ENCODE results near the gene LDB3. TPM values are rescaled to one million over a fixed set of nuclear protein-coding genes. Genes with fewer than 3 reads are reported as not detected.
A peak's percentile ranks its signal among the peaks of the same experiment; 100 is the strongest.

Gene LDB3, protein sequence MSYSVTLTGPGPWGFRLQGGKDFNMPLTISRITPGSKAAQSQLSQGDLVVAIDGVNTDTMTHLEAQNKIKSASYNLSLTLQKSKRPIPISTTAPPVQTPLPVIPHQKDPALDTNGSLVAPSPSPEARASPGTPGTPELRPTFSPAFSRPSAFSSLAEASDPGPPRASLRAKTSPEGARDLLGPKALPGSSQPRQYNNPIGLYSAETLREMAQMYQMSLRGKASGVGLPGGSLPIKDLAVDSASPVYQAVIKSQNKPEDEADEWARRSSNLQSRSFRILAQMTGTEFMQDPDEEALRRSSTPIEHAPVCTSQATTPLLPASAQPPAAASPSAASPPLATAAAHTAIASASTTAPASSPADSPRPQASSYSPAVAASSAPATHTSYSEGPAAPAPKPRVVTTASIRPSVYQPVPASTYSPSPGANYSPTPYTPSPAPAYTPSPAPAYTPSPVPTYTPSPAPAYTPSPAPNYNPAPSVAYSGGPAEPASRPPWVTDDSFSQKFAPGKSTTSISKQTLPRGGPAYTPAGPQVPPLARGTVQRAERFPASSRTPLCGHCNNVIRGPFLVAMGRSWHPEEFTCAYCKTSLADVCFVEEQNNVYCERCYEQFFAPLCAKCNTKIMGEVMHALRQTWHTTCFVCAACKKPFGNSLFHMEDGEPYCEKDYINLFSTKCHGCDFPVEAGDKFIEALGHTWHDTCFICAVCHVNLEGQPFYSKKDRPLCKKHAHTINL
- 1 to 10 TPM; 2.7 to 3.6 TPM for total RNA-seq
- polyA plus RNA-seq (ENCODE audit: insufficient read depth, low read depth, low replicate concordance) = 20.3 TPM
- long read RNA-seq, donor 1 = 0 reads
- long read RNA-seq, donor 2 = 0 reads

DNA sequence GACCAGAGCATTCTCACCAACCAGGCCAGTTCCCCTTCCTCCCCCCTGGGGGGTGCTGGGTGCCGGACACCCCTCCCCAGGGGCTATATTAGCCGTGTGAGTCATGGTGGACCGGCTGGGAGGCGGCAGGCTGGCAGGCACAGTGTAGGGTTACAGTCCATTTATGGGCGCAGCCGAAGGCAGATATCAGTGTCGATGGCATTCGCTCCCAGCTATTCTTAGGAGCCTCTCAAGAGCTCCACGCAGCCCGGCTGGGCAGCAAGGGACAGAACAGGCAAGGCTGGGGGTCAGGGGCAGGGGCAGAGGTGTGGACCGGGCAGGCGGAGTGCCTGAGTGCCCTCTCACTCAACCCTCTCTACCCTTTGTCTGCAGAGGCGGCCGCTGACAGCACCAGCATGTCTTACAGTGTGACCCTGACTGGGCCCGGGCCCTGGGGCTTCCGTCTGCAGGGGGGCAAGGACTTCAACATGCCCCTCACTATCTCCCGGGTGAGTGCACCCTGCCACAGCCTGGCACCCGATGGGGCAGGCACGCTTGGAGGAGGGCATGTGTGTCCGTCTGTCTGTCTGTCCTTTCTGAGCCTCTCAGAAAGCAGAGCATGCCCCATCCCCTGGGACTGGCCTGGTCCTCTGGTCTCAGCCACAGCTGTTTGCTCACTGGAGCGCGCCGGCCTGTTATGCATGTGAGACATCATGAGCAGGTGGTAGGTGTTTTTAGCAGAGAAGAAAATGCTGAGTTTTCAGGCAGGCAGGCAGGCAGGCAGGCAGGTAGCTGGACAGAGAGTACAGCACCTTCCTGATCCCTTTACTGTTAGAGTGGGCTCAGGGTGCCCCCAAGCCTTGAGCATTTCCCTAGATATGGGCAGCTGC, at the start of gene LDB3:
Gene LDB3 (plus strand): TSS at position 215 of the 869 bp plus-strand sequence. CDS start 181 bp downstream, at position 396.
- H3K4me3 ChIP-seq = no peak within 1 kb of the TSS
- 60 to 76% methylated on average over 7 to 23 of the region's 23 CpGs for WGBS, 2 donors
- no peaks in the 10 kb centered on the region for H3K27me3 ChIP-seq
- intact Hi-C loops (cut with DNase I; ENCODE audit: low total_unique reads) = no loop called here
- no peaks in the 10 kb centered on the region for H3K9me3 ChIP-seq
- H3K36me3 ChIP-seq (ENCODE audit: low read depth, missing control alignments) = no peaks in the 10 kb centered on the region
- H3K4me1 ChIP-seq = peaks cover 62% of the 10 kb centered on the region
- no peak for DNase-seq
- TF ChIP-seq, protein P1, sequence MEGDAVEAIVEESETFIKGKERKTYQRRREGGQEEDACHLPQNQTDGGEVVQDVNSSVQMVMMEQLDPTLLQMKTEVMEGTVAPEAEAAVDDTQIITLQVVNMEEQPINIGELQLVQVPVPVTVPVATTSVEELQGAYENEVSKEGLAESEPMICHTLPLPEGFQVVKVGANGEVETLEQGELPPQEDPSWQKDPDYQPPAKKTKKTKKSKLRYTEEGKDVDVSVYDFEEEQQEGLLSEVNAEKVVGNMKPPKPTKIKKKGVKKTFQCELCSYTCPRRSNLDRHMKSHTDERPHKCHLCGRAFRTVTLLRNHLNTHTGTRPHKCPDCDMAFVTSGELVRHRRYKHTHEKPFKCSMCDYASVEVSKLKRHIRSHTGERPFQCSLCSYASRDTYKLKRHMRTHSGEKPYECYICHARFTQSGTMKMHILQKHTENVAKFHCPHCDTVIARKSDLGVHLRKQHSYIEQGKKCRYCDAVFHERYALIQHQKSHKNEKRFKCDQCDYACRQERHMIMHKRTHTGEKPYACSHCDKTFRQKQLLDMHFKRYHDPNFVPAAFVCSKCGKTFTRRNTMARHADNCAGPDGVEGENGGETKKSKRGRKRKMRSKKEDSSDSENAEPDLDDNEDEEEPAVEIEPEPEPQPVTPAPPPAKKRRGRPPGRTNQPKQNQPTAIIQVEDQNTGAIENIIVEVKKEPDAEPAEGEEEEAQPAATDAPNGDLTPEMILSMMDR (IDR thresholded peaks at IDR 0.05) = no peak
- TF ChIP-seq POLR2A (IDR thresholded peaks at IDR 0.05) = no peak
- peak within 1 kb of the TSS; percentile 31 to 36 for H3K27ac ChIP-seq

DNA sequence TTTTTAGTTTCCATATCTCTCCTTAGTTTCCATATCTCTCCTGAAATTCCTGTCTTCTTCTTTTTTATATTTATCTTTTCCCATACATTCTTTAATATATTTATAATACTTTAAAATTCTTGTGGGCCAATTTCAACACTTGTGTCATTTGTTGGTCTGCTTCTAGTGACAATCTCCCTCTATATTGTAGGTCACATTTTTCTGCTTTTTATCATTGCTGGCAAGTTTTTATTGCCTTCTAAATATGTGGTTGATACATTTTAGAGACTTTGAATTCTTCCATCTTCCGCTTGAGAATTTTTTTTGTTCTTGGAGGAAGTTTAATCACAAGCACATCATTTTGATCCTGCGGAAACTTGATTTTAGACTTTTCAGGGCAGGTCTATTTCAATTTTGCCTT, 40.0 kb upstream of the LDB3 start:
- H3K9me3 ChIP-seq = no peaks in the 10 kb centered on the region
- H3K27ac ChIP-seq = no peak overlapping the region
- no peak for TF ChIP-seq POLR2A (IDR thresholded peaks at IDR 0.05)
- TF ChIP-seq, protein P1 (IDR thresholded peaks at IDR 0.05) = no peak
- H3K4me3 ChIP-seq = no peak overlapping the region
- no peak for DNase-seq
- 81 to 86% methylated on average over 2 of the region's 2 CpGs for WGBS, 2 donors
- no peaks in the 10 kb centered on the region for H3K27me3 ChIP-seq
- intact Hi-C loops (cut with DNase I; ENCODE audit: low total_unique reads) = no loop called here
- peaks cover 3% of the 10 kb centered on the region for H3K4me1 ChIP-seq
- H3K36me3 ChIP-seq (ENCODE audit: low read depth, missing control alignments) = no peaks in the 10 kb centered on the region

DNA sequence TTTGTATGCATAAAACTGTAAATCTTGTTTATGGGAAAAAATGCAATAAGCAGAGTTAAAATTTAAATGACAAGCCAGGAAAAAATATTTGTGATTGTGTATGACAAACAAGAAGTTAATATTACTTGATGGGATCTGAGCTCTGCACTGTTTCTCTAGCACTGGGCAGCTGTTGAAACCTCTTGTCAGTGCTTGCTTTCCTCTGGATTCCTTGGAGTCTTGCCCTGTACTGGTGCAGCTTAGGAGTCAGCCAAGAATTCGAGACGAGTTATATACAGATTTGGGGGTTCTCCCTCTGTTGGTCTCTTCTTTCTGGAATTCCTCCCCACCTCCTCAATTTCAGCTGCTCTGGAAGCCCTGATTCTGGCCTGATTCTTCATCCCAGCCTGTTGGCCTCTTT, 38.2 kb upstream of the LDB3 start:
- Histone ChIP-seq H3K4me1 (peaks cover 3% of the 10 kb centered on the region), H3K27me3 (no peaks in the 10 kb centered on the region), H3K9me3 (no peaks in the 10 kb centered on the region), H3K36me3 (ENCODE audit: low read depth, missing control alignments) (no peaks in the 10 kb centered on the region), H3K4me3 (no peak overlapping the region), H3K27ac (no peak overlapping the region)
- DNase-seq = no peak
- WGBS, 2 donors = 19 to 26% methylated on average over 2 of the region's 2 CpGs
- intact Hi-C loops (cut with DNase I; ENCODE audit: low total_unique reads) = no loop called here
- TF ChIP-seq, protein P1 (IDR thresholded peaks at IDR 0.05) = no peak
- no peak for TF ChIP-seq POLR2A (IDR thresholded peaks at IDR 0.05)

DNA sequence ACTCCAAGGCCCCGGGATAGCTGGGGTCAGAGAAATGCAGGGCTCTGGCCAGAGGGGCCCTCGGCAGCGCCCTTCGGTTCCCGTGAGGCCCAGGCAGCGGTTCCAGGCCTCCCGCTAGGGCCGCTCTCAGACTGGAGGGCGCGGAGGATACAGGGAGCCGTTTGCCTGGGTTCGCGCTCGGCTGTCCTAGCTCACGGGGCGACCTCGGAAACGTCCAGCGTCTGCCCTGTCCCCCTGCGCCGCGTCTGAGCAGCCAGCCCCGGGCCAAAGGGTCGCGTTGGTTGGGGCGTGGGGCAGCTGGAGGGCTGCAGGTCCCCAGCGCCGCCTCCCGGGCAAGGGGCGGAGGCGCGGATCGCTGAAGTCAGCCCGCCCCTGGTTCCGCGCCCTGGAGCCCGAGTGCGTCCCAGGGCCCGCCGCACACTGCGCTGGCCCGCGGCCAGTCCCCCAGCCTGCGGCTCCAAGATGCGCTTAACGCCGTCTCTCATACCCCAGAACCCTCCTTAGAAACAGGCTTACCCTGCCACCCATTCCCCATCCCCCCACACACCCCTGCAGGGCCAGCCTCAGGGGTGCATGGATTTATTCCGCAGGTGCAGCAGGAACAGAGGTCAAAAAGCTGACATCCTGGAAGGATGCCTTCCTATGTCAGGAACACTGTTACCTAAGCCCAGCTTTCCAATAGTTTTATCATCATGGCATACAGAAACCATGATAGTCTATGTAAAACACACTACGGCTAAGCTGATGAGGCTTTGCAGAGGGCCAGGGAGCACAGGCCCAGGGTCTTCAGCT, 36.1 kb upstream of the LDB3 start:
- no peak for TF ChIP-seq POLR2A (IDR thresholded peaks at IDR 0.05)
- TF ChIP-seq, protein P1 (IDR thresholded peaks at IDR 0.05) = no peak
- intact Hi-C loops (cut with DNase I; ENCODE audit: low total_unique reads) = no loop called here
- Histone ChIP-seq H3K36me3 (ENCODE audit: low read depth, missing control alignments) (no peaks in the 10 kb centered on the region), H3K27me3 (no peaks in the 10 kb centered on the region), H3K9me3 (no peaks in the 10 kb centered on the region), H3K4me3 (peak overlapping the region; percentile 11 to 39), H3K4me1 (peaks cover 3% of the 10 kb centered on the region), H3K27ac (no peak overlapping the region)
- 5 to 7% methylated on average over 12 to 26 of the region's 49 CpGs for WGBS, 2 donors
- DNase-seq = no peak
